Measurements from ENCODE around the gene NTHL1.

NTHL1 gene

GRCh38 chr16:2045965-2046892 is 1.4 kb downstream of the NTHL1 start (continued):
- TF ChIP-seq PATZ1 (tag by site-specific recombination; IDR thresholded peaks at IDR 0.05) = peak; percentile 34; the same call in 1 of the 2 replicates

GRCh38 chr16:2044541-2044940 is 3.1 kb downstream of the NTHL1 start:
- POLR2A ChIA-PET = interaction anchor here (1.0 kb wide), 1 partner anchor 19 kb away, joined by 4 read pairs; no protein-coding TSS in a partner anchor
- Histone ChIP-seq H3K27ac (ENCODE audit: extremely low read depth, low read depth, low read length) (no peak overlapping the region), H3K9me3 (ENCODE audit: control insufficient read depth, insufficient read depth, low read depth, low read length) (no peaks in the 10 kb centered on the region), H3K4me3 (ENCODE audit: low read depth, low read length) (no peak overlapping the region), H3K4me1 (ENCODE audit: control insufficient read depth, insufficient read depth, low read length) (no peaks in the 10 kb centered on the region), H3K36me3 (ENCODE audit: control insufficient read depth in 2 of 2, insufficient read depth in 1 of 2, low read length in 2 of 2) (peaks cover 0 to 11% of the 10 kb centered on the region in 2 experiments; a peak in 2 of 3 replicates)
- TF ChIP-seq ZIC2 (tag by site-specific recombination; IDR thresholded peaks at IDR 0.05) (no peak), ZEB2 (tag by site-specific recombination; IDR thresholded peaks at IDR 0.05) (0 out of 2 replicates have a peak, but pooled peaks have one; percentile 24), ZBTB11 (tag by site-specific recombination; conservative IDR thresholded peaks at IDR 0.05; ENCODE audit: low read depth) (no peak), ZNF248 (tag by site-specific recombination; IDR thresholded peaks at IDR 0.05) (no peak)
- CTCF ChIA-PET = no interaction called here

- CTCF ChIA-PET = interaction anchor here (1.0 kb wide), 1 partner anchor 97 kb away, joined by 3 read pairs; no protein-coding TSS in a partner anchor
- Histone ChIP-seq H3K4me1 (ENCODE audit: control insufficient read depth, insufficient read depth, low read length) (no peaks in the 10 kb centered on the region), H3K36me3 (ENCODE audit: control insufficient read depth in 2 of 2, insufficient read depth in 1 of 2, low read length in 2 of 2) (peaks cover 0 to 11% of the 10 kb centered on the region in 2 experiments; a peak in 2 of 3 replicates), H3K4me3 (ENCODE audit: low read depth, low read length) (no peak overlapping the region), H3K9me3 (ENCODE audit: control insufficient read depth, insufficient read depth, low read depth, low read length) (no peaks in the 10 kb centered on the region), H3K27ac (ENCODE audit: extremely low read depth, low read depth, low read length) (no peak overlapping the region)
- TF ChIP-seq KLF1 (tag by site-specific recombination; IDR thresholded peaks at IDR 0.05) (peak; percentile 70), TCF7L2 (IDR thresholded peaks at IDR 0.05; ENCODE audit: borderline replicate concordance, low read depth, low read length) (no peak), EGR2 (tag by site-specific recombination; IDR thresholded peaks at IDR 0.05; ENCODE audit: low read depth) (peak; percentile 82), SP2 (tag by site-specific recombination; IDR thresholded peaks at IDR 0.05) (peak; percentile 47), ZSCAN16 (tag by site-specific recombination; IDR thresholded peaks at IDR 0.05) (no peak), ZNF350 (tag by site-specific recombination; IDR thresholded peaks at IDR 0.05) (no peak), ZNF335 (tag by site-specific recombination; conservative IDR thresholded peaks at IDR 0.05) (no peak), ZFHX2 (tag by site-specific recombination; conservative IDR thresholded peaks at IDR 0.05) (peak; percentile 78), PBX3 (CRISPR knock-in tag; IDR thresholded peaks at IDR 0.05) (no peak), GFI1B (tag by site-specific recombination; IDR thresholded peaks at IDR 0.05) (no peak), ZNF10 (tag by site-specific recombination; IDR thresholded peaks at IDR 0.05) (0 out of 2 replicates have a peak, but pooled peaks have one; percentile 22), ZNF112 (tag by site-specific recombination; IDR thresholded peaks at IDR 0.05) (no peak), SCRT2 (tag by site-specific recombination; IDR thresholded peaks at IDR 0.05) (peak; percentile 51), ZFP3 (tag by site-specific recombination; IDR thresholded peaks at IDR 0.05; ENCODE audit: low read depth) (no peak), KLF17 (tag by site-specific recombination; IDR thresholded peaks at IDR 0.05) (peak; percentile 92)
- POLR2A ChIA-PET = interaction anchor here (0.5 to 1.0 kb wide), 2 partner anchors 20 to 23 kb away, joined by 3 to 4 read pairs; no protein-coding TSS in a partner anchor
These were observed 3.8 kb downstream of the NTHL1 start for GRCh38 chr16:2043667-2044451.
